Left cardiac atrium (tissue), 4 donors: ENCODE data around the gene C7orf33. TPM values are rescaled to one million over a fixed set of nuclear protein-coding genes. Genes with fewer than 3 reads are reported as not detected.
"Not testable (repeated sequence)": the region's sequence is repeated elsewhere in the genome, so short reads cannot be mapped to it uniquely, and the experiment has no call there.

Experiments used
- ATAC-seq, 2 donors: fragments of 200-7000 bp; cut with Tn5 transposase; one replicate each; pipeline ENCODE4 v1.9.1; 2020; ENCODE audit warnings: mild to moderate bottlenecking in 2 of 2, moderate library complexity in 2 of 2
- DNase-seq: peaks from one replicate; pipeline ENCODE4 v3.0.0-alpha.2; 2020
- intact Hi-C, 2 donors: fragments of 100-400 bp; cut with DNase I; formaldehyde crosslinking; loops; one replicate each; pipeline versions ENCODE4 v1.14.1 to v1.15.1; 2022 to 2023
- long read RNA-seq: library from polyadenylated mRNA; unstranded; transcript quantifications from one replicate; pipeline ENCODE4 v2.0.0, GENCODE V29; 2021
- total RNA-seq, 2 donors: library from RNA; stranded (reverse); fragmentation: NEBNext Ultra II Directional; extraction: Animal tissue kit (Norgen Biotek cat#: 25700); gene quantifications; one replicate each; pipeline ENCODE4 v1.2.1, GENCODE V29; 2021
- donor health status: DM: no; HTN: yes; CAD: no.
- donor health status: DM: no; HTN: yes; CAD: no; lungs with severe emphysema.
- donor health status: DM: yes; HTN: yes; CAD: no.
- donor health status: Dilated cardiomyopathy.

Gene C7orf33
- not detected for total RNA-seq
- long read RNA-seq = 0 reads

GRCh38 chr7:148590471-148590870 lies at the start of gene C7orf33:
TSS of gene C7orf33 (plus strand) at chr7:148590766. CDS start at chr7:148590926, 160 bp downstream.
- ATAC-seq (no peak), DNase-seq (no peak)
- intact Hi-C loops = no loop called here

- intact Hi-C loops = no loop called here
- ATAC-seq (no peak), DNase-seq (no peak)
These were observed 48.6 kb upstream of the C7orf33 start for GRCh38 chr7:148541891-148542504.

GRCh38 chr7:148543302-148543701 lies 47.3 kb upstream of the C7orf33 start:
- no peak for ATAC-seq
- intact Hi-C loops = no loop called here
- DNase-seq = no peak

GRCh38 chr7:148545172-148545571 lies 45.4 kb upstream of the C7orf33 start:
- DNase-seq = no peak
- no peak for ATAC-seq
- intact Hi-C loops = no loop called here

GRCh38 chr7:148545932-148546331 lies 44.6 kb upstream of the C7orf33 start:
- ATAC-seq = no peak
- intact Hi-C loops = no loop called here
- DNase-seq = no peak

GRCh38 chr7:148546857-148547256 lies 43.7 kb upstream of the C7orf33 start:
- DNase-seq = no peak
- intact Hi-C loops = no loop called here
- no peak for ATAC-seq

- ATAC-seq = no peak
- intact Hi-C loops = no loop called here
- no peak for DNase-seq
These were observed 42.6 kb upstream of the C7orf33 start for GRCh38 chr7:148547951-148548350.

GRCh38 chr7:148553979-148554378 lies 36.6 kb upstream of the C7orf33 start:
- intact Hi-C loops = no loop called here
- no peak for ATAC-seq

GRCh38 chr7:148556892-148557291 lies 33.7 kb upstream of the C7orf33 start:
- DNase-seq (no peak), ATAC-seq (no peak)
- intact Hi-C loops = no loop called here

More at GRCh38 chr7:148553979-148554378, 36.6 kb upstream of the C7orf33 start:
- no peak for DNase-seq

- ATAC-seq (no peak), DNase-seq (no peak)
- intact Hi-C loops = no loop called here
These were observed 31.7 kb upstream of the C7orf33 start for GRCh38 chr7:148558914-148559313.

- no peak for DNase-seq
- ATAC-seq = no peak
- intact Hi-C loops = no loop called here
These were observed 29.5 kb upstream of the C7orf33 start for GRCh38 chr7:148561099-148561498.

- DNase-seq (no peak), ATAC-seq (no peak)
- intact Hi-C loops = no loop called here
These were observed 26.8 kb upstream of the C7orf33 start for GRCh38 chr7:148563583-148564274.

GRCh38 chr7:148564275-148564951 lies 26.2 kb upstream of the C7orf33 start:
- peak; percentile 44 to 70 for ATAC-seq
- intact Hi-C loops, DNase-seq: not testable (repeated sequence)

- no peak for DNase-seq
- intact Hi-C loops = no loop called here
- ATAC-seq = no peak
These were observed 23.8 kb upstream of the C7orf33 start for GRCh38 chr7:148566736-148567135.

GRCh38 chr7:148567524-148567923 lies 23.0 kb upstream of the C7orf33 start:
- DNase-seq (no peak), ATAC-seq (no peak)
- intact Hi-C loops = no loop called here

GRCh38 chr7:148570510-148570909 lies 20.1 kb upstream of the C7orf33 start:
- no peak for ATAC-seq
- DNase-seq = no peak
- intact Hi-C loops = loop anchor here in 1 of 2 donors (10.0 kb wide), 1 partner anchor 394 kb away; no protein-coding TSS in a partner anchor

- intact Hi-C loops = loop anchor here in 1 of 2 donors (10.0 kb wide), 1 partner anchor 394 kb away; no protein-coding TSS in a partner anchor
- not testable (repeated sequence) for ATAC-seq, DNase-seq
These were observed 19.6 kb upstream of the C7orf33 start for GRCh38 chr7:148570973-148571372.

GRCh38 chr7:148571381-148571780 lies 19.2 kb upstream of the C7orf33 start:
- ATAC-seq (no peak), DNase-seq (no peak)
- intact Hi-C loops = loop anchor here in 1 of 2 donors (10.0 kb wide), 1 partner anchor 393 kb away; no protein-coding TSS in a partner anchor

- ATAC-seq (no peak), DNase-seq (no peak)
- intact Hi-C loops = loop anchor here in 1 of 2 donors (10.0 kb wide), 1 partner anchor 393 kb away; no protein-coding TSS in a partner anchor
These were observed 18.5 kb upstream of the C7orf33 start for GRCh38 chr7:148572067-148572522.

- intact Hi-C loops = loop anchor here in 1 of 2 donors (10.0 kb wide), 1 partner anchor 391 kb away; no protein-coding TSS in a partner anchor
- not testable (repeated sequence) for DNase-seq, ATAC-seq
These were observed 17.0 kb upstream of the C7orf33 start for GRCh38 chr7:148573581-148573980.
